ENCODE data around the gene HHEX.
A peak's percentile ranks its signal among the peaks of the same experiment; 100 is the strongest.
"Not testable (repeated sequence)": the region's sequence is repeated elsewhere in the genome, so short reads cannot be mapped to it uniquely, and the experiment has no call there.

Gene HHEX

GRCh38 chr10:92689663-92690210 is at the start of gene HHEX:
HHEX (plus strand) TSS chr10:92689955; CDS start chr10:92689987, 32 bp downstream.
- DNase-seq (ENCODE audit: low read depth) = peak; percentile 73

DNA sequence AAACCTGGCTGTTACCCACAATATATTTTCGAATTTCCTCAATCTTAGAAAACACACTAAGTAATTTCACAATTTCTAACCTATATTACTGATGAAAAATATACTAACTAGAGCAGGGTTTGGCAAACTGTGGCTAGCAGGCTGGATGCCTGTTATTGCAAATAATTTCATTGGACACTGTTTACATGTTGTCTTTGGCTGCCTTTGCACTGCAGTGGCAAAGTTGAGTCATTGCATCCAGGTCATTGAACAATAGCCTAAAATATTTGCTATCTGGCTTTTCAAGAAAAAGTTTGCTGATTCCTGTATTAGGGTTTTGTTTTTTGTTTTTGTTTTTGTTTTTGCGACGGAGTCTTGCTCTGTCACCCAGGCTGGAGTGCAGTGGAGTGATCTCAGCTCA is 49.6 kb upstream of the HHEX start:
- DNase-seq (ENCODE audit: low read depth) = peak; percentile 28

GRCh38 chr10:92641492-92641891 is 48.3 kb upstream of the HHEX start:
- no peak for DNase-seq (ENCODE audit: low read depth)

GRCh38 chr10:92644921-92645320 is 44.8 kb upstream of the HHEX start:
- DNase-seq (ENCODE audit: low read depth) = no peak

GRCh38 chr10:92650864-92651263 is 38.9 kb upstream of the HHEX start:
- not testable (repeated sequence) for DNase-seq (ENCODE audit: low read depth)

- peak; percentile 19 for DNase-seq (ENCODE audit: low read depth)
Observed at GRCh38 chr10:92655426-92655825, 34.3 kb upstream of the HHEX start.

DNA sequence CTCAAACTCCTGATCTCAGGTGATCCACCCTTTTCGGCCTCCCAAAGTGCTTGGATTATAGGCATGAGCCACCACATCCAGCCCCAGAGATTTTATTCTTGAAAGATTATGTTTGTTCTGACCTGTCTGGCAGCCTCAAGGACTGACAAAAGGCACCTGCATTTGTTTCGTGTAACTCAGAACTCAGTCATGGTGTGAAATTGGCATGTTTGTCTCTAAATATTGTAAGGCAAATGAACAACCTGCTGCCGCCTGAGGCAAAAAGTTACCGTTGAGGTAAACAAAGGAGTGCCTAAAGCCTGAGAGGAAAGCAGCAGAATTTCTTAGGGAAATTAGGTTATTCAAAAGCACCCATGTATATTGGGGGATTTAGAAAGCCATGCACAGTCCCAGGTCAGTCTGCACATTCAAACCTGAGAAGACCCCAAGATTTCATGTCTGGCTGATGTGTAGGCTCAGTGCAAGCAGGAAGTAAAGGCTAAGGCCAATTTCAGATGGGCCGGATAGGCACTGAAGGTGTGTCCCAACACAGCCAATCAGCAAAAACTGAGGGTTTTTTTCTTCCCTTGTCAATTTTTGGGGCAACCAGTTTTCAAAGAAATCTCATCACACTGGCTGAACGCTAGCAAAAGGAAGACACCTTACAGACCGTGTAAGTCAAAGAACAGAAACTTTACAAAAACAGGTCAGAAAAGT is 33.3 kb upstream of the HHEX start:
- DNase-seq (ENCODE audit: low read depth) = no peak

DNA sequence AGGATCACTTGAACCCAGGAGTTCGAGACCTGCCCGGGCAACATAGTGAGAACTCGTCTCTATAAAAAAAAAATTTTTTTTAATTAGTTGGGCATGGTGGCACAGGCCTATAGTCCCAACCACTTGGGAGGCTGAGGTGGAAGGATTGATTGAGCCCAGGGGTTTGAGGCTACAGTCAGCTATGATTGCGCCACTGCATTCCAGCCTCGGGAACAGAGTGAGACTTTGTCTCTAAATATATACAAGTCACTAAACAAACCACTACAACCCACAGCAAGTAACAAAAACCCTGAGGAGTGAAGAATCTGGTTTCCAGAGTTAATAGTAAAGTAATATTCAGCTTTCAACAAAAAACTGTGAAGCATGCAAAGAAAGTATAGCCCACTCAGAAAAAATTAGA is 32.7 kb upstream of the HHEX start:
- peak; percentile 52 for DNase-seq (ENCODE audit: low read depth)

- DNase-seq (ENCODE audit: low read depth) = peak; percentile 40
Observed at GRCh38 chr10:92662848-92663247, 26.9 kb upstream of the HHEX start.

DNA sequence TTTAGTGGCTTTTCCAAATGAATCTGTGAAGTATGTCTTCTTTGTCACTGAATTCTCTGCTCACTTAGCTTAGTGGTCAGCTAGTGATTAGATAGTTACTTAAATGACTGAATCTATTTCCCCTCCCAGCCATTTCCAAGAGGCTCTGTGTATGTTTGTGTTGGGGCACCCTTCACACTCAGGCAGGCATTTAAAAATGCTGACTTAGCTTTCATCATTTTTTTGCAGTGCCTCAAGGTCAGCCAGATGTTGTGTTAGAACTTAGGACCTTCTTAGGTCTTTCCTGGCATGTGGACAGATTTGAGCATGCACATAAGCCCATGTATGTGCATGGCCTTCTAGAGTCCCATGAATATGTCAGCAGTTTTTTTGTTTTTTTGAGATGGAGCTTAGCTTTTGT is 25.4 kb upstream of the HHEX start:
- no peak for DNase-seq (ENCODE audit: low read depth)

- DNase-seq (ENCODE audit: low read depth) = no peak
Observed at GRCh38 chr10:92667078-92667477, 22.7 kb upstream of the HHEX start.

GRCh38 chr10:92677708-92678107 is 12.0 kb upstream of the HHEX start:
- DNase-seq (ENCODE audit: low read depth) = no peak

- DNase-seq (ENCODE audit: low read depth) = no peak
Observed at GRCh38 chr10:92678206-92678605, 11.5 kb upstream of the HHEX start.

GRCh38 chr10:92681306-92681834 is 8.4 kb upstream of the HHEX start:
- DNase-seq (ENCODE audit: low read depth) = no peak

DNA sequence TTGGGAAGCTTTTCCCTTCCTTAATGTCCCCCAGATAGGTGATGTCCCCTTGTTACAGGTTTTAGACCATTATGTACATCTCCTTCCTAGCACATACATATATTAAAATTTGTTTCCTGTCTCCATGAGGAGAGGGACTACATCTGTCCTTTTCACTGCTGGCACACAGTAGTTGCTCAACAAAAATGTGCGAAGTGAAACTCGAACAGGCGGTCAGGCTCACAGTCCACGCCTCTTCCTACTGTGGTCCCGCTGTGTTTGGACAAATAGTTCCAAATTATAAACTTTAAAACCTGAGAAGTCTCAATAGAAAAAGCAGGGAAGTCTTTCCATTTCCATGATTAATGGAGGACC is 1.2 kb upstream of the HHEX start:
- no peak for DNase-seq (ENCODE audit: low read depth)

DNA sequence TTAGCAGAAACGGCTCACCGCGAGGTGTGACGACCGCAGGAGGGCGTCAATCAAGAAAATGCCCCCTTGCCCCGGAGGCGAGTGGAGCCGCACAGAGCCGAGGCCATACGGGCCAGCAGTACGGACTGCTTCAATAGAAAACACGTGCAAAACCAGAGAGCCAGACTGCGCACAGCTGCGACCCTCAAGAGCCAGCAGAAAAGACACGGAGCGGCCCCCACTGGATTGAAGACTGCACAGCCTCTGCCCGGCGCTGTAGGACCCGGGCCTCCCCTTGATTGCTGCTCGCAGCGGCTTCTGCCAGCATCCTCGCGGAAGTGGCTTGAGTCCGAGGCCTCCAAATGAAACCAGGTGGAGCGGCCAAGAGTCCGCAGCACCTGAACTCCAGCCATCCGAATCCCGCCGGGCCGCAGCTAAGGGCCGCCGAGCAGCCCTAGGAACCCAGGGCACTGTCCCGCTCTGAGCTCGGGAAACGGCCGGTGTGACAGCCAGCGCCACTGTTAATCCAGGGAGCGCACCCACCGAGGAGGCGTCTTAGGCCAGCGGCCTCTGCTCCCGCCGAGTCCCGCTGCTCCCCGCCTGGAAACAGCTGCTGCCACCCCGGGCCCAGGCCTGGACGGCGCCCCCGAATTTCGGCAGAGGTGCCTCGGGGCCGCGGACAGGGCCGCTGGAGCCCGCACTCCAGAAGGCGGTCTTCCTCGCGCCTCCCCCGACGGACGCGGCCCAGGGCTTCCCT is 660 bp upstream of the HHEX start:
- DNase-seq (ENCODE audit: low read depth) = peak; percentile 49

DNA sequence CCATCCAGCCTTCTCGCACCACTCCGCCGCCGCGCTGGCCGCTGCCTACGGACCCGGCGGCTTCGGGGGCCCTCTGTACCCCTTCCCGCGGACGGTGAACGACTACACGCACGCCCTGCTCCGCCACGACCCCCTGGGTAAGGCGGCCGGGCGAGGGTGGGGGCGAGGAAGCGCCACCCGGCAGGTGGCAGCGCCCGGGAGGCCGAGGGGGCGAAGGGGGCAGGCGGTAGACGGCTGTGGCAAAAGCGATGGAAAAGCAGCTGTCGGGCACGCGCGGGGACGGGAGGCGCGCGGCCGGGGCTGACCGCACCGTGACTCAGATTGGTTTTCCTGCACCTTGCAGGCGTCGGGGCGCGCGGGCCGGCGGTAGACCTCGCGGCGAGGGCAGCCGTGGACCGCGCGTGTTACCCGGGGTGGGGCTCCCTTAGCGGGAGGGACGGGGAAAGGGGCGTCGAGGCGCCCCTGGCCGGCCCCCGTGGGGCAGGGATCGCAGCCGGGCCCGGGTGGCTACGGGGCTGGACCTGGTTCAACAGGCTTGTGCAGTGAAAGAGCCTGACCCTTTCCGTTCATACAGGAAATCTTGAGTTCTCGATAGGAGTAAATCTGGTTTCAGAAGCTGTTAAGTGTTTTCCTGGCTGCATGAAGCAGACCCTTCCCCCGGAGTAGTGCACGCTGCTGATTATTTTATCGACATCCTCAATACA is 608 bp downstream of the HHEX start:
- peak; percentile 73 for DNase-seq (ENCODE audit: low read depth)

GRCh38 chr10:92690915-92691590 is 1.3 kb downstream of the HHEX start:
- peak; percentile 37 for DNase-seq (ENCODE audit: low read depth)

DNA sequence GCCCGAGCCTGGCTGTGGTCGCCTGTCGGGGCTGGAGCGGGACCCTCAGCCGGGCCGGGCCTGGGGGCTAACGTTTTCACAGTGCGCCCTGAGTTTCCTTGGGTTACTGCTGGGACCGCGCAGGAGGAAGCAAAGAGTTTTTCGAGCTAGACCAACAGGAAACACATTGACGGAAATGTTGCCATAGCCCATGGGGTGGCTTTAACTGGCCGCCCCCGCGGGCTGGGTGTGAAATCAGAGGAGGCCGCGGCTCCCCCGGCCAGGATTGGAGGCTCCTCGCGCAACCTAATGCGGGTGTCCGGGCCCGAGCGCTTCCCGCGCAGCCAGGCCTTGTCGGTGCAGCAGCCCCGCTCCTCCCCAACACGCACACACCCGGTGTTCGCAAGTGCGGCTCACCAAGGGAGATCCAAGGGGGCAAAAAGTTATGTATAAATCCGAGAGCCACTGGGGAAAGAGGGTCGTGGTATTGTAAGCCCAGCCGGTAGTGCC is 1.9 kb downstream of the HHEX start:
- DNase-seq (ENCODE audit: low read depth) = no peak

DNA sequence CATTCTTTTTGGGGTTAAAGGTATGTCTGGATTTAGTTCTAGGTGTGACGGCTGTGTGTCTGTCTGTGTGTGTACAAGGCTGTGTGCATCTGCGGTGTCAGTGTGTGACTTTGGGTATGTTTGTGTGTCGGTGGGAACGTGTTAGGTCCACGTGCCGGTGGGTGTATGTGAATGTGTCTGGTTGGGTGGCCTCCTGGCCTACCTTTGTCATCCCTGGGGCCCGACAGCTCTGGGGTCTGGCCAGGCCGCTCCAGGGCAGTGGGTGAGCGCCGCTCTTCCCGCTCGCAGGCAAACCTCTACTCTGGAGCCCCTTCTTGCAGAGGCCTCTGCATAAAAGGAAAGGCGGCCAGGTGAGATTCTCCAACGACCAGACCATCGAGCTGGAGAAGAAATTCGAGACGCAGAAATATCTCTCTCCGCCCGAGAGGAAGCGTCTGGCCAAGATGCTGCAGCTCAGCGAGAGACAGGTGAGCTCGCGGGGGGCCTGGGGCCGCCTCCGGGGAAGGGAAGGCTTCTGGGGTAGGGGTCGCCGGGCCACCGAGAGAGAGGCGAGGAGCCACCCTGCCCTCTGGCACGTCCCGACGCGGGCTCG is 2.4 kb downstream of the HHEX start:
- DNase-seq (ENCODE audit: low read depth) = no peak

All from amniotic epithelial cell (primary cell).